Raji (cell line): ENCODE results near the gene ABHD18.

Source experiments
- POLR2A ChIP-seq: IDR thresholded peaks from 2 replicates; pipeline ENCODE4 v1.6.1; 2011; ENCODE audit warnings: low read depth, low read length, control low read depth; ENCODE audit not compliant: insufficient read depth

The ABHD18 gene

GRCh38 chr4:127965062-127965802 lies at the start of gene ABHD18, which contains the start of gene MFSD8:
Gene ABHD18, plus strand, starts transcription at chr4:127965406. Its CDS starts 17,550 bp downstream, at chr4:127982956.
Gene MFSD8, minus strand, starts transcription at chr4:127965173. Its CDS starts 40 bp downstream, at chr4:127965133.
- TF ChIP-seq POLR2A: peak; percentile 84

DNA sequence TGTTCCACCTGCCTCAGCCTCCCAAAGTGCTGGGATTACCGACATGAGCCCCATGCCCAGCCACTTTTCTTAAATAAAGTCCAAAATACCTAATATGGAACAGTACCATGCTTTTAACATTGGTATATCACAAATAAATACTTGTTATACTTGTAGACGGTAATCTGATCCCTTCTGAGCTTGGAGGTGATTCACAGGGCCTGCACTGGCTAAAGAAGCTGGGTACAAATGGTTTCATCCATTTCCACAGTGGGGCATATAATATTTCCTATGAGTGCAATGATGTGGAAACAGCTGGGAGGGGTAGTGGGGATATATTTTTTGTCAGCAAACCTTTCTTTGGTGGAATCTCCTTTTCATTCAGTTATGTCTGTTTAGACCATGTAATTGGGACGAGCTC lies 48.7 kb upstream of the ABHD18 start:
- no peak for TF ChIP-seq POLR2A

GRCh38 chr4:127917151-127917550 lies 48.1 kb upstream of the ABHD18 start:
- no peak for TF ChIP-seq POLR2A

GRCh38 chr4:127920521-127920920 lies 44.7 kb upstream of the ABHD18 start:
- no peak for TF ChIP-seq POLR2A

- no peak for TF ChIP-seq POLR2A
Observed at GRCh38 chr4:127922226-127922625, 43.0 kb upstream of the ABHD18 start.

DNA sequence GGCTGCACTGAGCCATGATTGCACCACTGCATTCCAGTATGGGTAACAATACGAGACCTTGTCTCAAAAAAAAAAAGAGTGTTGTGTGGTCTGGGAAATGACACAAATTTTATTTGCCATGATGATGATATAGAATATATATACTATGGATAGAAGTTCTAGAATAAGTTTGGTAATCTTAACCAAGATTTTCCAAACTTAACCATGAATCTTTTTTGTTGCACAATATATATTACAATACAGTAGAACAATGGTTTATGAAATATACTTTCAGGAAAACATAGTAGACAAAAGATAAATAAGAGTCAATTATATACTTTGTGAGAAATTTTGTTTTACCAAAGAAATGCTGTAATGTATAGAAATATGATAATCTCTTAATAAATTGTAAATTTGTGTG lies 35.0 kb upstream of the ABHD18 start:
- no peak for TF ChIP-seq POLR2A

DNA sequence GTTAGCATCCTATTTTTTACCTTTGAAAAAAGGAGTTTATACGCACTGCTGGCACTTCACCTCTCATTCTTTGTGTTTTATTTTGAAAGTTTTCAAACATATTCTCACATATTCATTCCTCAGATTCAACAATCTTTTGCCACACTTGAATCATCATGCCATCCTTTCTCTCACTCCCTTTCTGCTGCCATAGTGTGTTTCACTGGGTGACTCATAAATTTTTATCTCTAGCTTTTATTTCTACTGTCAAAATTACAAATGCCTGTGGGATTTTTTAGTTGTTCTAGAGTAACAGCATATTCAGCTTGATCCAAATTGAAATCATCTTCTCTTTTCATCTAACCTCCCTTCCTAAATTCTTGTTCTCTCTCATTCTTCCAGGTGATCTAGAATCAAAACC lies 28.2 kb upstream of the ABHD18 start:
- TF ChIP-seq POLR2A: no peak

DNA sequence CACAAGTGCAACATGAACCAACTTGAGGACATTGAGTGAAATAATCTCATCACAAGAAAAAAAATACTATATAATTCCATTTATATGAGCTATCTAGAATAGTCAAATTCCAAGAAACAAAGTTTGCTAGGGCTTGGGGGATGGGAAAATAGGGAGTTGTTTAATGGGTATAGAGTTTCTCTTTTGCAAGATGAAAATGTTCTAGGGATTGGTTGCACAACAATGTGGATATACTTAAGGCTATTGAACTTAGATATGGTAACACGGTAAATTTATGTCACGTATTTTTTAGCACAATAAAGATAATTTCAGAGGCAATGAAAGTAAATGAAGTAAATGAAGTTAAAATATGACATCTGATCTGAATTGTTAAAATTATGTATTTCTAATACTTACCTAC lies 8.1 kb upstream of the ABHD18 start:
- TF ChIP-seq POLR2A: no peak

GRCh38 chr4:127959794-127960193 lies 5.4 kb upstream of the ABHD18 start:
- TF ChIP-seq POLR2A: no peak

- no peak for TF ChIP-seq POLR2A
Observed at GRCh38 chr4:127965803-127966175, 583 bp downstream of the ABHD18 start.

DNA sequence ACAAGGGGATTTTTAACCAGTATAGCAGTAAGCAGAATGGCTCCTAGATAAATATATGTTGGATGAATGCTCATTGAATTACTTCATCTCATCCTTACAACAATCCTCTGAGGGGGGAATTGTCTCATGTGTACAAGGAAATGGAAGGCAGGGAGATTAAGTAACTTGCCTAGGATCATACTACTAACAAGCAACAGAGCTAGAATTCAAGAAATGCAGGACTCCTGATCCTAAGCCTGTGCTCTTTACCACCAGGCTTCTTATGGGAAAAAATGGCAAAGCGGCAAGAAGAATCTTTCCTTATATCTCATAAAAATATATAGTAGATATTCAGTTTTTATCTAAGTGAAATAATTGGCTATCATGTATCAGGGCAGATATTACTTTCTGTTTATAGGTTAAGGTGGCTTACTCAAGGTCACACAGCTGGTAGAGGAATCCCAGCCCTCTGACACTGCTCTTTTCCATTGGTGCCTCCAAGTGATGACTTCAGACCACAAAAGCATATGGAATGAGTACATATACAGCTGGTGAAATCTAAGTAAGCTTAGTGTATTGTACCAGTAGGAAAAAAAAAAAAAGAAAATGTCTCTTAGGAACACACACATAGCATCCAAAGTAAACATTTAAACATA lies 2.1 kb downstream of the ABHD18 start:
- no peak for TF ChIP-seq POLR2A

GRCh38 chr4:127968586-127968985 lies 3.4 kb downstream of the ABHD18 start:
- no peak for TF ChIP-seq POLR2A

DNA sequence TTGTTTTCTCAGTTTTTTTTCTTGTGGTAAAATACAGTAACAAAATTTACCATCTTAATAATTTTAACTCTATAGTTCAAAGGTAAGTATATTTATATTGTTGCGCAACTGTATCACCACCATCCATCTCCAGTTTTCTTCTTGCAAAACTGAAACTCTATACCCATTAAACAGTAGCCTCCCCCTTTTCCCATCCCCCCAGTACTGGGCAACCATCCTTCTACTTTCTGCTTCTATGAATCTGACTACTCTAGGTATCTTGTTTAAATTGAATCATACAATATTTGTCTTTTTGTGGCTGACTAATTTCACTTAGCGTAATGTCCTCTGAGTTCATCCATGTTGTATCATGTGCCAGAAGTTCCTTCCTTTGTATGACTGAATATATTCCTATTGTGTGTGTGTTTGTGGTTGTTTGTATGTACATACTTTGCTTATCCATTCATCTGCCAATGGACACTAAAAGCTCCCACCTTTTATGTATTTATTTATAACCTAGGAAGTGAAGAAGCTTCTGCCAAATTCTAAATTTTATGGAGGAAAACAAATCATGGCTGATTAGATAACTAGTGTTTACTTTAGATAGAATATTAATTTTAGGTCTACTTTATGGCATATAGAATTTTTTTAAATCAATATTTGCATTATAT lies 10.0 kb downstream of the ABHD18 start:
- no peak for TF ChIP-seq POLR2A

GRCh38 chr4:127978930-127979329 lies 13.7 kb downstream of the ABHD18 start:
- TF ChIP-seq POLR2A: no peak

- TF ChIP-seq POLR2A: no peak
Observed at GRCh38 chr4:127982445-127982844, 17.2 kb downstream of the ABHD18 start.

- TF ChIP-seq POLR2A: no peak
Observed at GRCh38 chr4:127985989-127986388, 20.8 kb downstream of the ABHD18 start.
